GM18505 (cell line): ENCODE results near the gene MARVELD1.

Source experiments
- ATAC-seq: cut with Tn5 transposase; IDR thresholded peaks from one replicate; pipeline ENCODE4 v1.9.1; 2021; ENCODE audit not compliant: unreplicated experiment
- POLR2A ChIP-seq: IDR thresholded peaks from 4 replicates; pipeline ENCODE4 v1.6.1; 2011; ENCODE audit warnings: borderline replicate concordance; ENCODE audit not compliant: insufficient read depth, insufficient read length; ENCODE audit errors: extremely low read depth

Gene MARVELD1

DNA sequence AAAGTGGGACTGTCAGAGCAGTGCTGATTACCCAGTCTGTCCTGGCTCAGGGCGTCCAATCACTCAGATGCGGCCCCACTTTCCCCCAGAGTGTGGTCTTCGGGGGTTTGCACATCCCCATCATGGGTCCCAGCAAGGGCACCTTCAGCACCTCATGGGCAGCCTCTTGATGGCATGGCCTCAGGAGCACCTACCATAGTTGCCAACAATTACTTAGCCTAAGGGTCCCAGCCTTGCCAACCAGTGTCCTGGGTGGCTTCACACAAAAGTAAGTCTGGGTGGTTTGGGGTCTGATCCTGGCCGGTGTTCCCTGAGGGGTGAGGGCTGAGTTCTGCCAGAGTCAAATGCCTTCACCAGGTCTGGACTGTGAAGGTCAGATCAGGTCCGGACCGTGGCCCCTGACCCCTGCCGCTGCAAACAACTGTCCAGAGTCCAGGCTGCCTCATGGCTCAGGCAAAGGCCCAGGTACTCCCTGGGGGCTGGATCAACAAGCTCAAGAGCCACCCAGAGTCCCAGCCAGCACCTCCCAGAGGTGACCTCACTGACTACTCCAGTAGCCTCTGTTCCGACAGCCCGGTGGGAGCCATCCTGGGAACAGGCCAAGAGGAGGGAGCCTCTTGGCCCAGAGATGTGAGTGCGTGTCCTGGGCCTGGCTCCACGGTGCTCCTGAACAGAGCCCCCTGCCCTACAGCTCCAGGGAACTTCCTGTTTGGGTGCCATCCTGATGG is 6.2 kb upstream of the MARVELD1 start:
- no peak for ATAC-seq

DNA sequence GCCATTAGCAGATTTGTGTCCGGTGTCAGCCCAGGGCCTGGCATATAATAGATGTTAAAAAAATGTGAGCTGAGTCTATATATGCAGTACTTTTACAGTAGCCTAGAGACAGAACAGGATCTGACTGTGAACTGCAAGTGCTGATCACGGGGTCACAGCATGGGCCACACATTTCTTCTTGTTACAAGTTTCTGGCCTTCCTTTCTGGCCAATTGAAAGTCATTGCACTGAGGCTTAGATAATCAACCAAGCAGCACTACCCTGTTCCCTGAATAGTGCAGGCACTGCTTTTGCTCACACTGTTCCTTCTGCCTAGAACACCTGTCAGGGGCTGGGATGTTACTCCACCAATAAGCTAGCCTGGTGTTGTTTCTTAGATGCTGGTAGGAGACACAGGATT is 5.4 kb upstream of the MARVELD1 start:
- TF ChIP-seq POLR2A, result no peak
- ATAC-seq, result no peak

More for the DNA sequence above, 6.2 kb upstream of the MARVELD1 start:
- TF ChIP-seq POLR2A, result no peak

DNA sequence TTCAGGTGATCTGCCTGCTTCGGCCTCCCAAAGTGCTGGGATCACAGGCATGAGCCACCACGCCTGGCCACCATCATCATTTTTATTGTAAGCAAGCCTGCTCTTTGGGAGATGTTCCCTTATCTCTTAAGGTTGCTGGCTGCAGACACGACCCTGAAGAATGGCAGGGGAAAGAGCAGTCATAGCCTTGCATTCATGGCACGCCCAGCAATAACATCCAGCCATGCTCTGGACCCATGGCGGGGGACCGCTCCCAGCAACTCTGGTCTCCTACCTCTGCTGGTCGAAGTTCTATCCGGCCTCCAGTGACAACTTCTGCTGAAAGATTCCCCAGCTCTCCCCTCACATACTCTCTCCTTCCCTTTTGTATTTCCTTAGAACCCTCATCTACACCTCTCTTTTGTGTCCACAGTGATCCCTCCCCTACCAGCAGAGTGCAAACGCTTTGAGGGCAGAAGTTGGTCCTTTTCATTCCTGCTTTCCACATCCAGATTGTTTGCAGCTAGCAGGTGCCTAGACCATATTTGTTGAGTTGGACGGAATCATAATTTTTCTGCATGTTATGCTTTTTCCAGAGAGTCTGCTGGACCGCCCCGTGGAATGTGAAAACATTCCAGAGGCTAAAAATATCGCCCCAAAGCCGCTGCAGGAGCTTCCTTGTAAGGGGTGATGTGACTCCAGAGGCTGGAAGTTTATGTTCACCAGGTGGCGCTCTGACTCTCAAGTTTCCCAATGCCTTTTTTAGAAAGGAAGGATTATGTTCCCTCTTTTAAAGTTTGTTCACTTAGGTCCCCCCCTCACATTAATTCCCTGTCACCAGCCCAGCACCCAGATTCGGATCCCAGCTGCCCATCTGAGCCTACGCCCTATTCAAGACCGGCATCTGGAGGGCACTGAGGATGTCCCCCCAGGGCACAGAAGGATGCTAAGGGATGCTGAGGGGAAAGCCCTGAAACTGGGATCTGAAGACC is 4.3 kb upstream of the MARVELD1 start:
- TF ChIP-seq POLR2A, result no peak
- no peak for ATAC-seq

DNA sequence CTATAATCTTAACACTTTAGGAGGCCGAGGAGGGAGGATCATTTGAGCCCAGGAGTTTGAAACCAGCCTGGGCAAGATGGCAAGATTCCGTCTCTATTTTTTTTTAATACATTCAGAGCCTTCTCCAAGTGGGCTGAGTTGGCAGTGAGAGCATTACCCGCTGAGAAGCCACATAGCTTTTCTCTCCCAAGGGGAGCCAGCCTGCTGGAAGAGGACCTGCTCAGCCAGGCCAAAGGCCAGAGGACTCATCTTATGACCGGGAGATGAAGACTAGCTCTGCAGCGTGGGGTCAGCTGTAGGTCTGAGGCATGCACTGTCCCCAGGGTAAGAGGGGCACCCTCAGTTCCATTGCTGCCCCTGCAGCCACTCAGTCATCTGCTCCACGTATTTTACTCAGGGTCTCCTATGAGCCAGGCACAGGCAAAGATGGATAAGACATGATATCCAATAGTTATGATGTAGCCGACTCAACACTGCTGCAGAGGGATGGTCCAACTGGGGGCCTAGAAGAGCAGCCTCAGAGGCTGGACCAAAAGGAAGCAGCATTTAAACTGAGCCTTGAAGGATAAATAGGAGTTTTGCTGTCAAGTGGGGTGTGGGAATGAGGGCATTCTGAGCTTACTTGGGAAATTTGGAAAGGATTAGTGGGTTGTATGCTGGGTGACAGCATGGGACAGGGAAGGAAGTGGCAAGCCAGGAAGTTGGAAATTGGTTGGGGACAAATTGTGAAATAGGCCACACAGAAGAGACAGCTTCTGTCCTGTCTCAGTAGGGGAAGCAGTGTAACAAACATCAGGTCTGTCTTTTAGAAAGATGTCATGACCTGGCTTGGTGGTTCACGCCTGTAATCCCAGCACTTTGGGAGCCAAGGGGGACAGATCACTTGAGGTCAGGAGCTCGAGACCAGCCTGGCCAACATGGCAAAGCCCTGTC is 1.6 kb upstream of the MARVELD1 start:
- no peak for ATAC-seq
- no peak for TF ChIP-seq POLR2A

DNA sequence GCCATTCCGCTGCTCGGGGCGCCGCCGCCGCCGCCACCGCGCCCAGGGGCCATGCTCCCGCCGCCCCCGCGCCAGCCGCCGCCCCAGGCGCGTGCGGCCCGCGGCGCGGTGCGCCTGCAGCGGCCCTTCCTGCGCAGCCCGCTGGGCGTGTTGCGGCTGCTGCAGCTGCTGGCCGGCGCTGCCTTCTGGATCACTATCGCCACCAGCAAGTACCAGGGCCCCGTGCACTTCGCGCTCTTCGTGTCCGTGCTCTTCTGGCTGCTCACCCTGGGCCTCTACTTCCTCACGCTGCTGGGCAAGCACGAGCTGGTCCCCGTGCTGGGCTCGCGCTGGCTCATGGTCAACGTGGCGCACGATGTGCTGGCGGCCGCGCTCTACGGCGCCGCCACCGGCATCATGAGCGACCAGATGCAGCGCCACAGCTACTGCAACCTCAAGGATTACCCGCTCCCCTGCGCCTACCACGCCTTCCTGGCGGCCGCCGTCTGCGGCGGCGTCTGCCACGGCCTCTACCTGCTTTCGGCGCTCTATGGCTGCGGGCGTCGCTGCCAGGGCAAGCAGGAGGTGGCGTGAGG is 383 bp downstream of the MARVELD1 start:
- ATAC-seq, result peak; percentile 70
- no peak for TF ChIP-seq POLR2A

DNA sequence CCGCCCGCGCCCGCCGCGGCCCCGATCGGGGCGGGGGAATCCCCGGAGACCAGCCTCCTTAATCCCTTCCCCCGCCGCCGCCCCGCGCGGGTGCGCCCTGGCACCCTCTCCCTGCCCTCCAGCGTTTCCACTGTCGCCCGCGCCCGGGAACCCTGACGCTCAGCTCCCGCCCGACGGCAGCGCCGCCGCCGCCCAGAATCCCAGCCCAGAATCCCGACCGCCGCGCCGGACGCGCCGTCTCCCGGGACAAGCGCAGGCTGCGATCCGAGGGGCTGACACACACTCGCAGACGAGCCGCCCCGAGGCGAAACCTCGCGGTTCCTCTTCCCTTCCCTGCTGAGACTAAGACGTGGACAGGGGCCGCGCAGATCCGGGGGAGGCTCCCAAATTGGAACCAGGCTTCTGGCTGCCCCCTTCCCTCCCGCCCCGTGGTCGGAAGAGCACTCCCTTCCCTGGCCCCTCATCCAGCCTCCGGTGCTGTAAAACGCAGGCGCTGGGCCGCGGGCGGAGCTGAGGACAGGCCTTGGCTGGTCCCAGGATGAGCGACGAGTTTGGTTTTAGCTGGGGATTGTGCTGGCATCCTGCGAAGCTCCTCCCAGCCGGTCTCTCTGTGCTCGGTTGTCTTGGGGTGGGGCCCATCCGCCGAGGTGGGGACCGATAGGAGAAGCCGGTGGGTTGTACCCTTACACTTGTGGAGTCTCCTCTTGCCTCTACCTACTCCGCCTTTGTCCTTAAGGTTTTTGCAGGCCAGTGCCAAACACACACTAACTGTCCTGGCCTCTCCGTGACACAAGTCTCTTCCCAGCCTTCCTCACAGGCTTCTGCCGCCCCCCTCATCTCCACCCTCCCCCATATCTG is 1.1 kb downstream of the MARVELD1 start:
- TF ChIP-seq POLR2A, result no peak
- ATAC-seq, result peak; percentile 38

DNA sequence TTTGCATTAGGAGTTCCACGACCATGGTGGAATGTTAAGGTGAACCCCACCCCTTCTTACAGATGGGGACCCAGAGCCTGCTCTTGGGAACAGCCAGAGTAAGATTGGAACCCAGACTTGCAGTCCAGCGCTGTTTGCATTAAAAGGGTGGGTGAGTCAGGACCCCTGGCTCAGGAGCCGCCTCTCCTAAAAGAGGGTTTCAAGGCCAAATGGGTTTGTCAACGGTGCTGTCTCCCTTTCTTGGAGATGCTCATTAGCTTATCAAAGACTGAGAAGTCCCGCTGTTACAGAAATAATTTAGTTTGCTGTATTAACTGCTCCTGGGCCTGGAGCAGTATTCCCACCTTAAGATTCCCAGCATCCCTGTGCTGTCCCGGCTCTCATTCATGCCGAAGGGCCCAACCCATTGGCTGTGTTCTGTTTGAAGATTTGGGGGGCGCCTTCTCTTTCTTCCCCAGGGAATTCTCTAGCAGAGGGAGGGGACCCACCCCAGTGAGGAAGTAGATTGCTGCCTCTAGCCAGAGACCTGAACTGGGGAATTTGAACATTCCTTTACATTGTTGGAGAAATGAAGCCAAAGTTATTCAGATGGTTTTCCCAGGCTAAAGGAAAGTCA is 1.8 kb downstream of the MARVELD1 start:
- TF ChIP-seq POLR2A, result no peak
- ATAC-seq, result no peak

DNA sequence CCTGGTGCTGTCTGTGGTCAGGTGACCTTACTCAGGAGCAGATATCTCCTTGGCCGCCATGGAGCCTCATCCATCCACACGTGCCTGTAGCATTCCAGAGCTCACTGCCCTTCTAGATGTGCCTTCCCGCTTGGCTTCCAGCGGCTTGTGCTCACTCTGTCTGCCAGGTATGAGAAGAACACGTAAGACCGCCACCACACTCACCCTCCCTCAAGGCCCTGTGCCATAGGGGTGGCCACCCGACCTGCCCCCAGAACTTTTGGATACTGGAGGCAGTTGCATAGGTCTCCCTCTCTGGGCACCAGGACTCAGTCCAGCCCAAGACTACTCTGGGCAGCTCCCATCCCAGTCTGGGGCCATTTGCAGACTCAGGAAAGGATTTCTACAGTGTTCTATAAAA is 4.1 kb downstream of the MARVELD1 start:
- TF ChIP-seq POLR2A, result no peak
- no peak for ATAC-seq

DNA sequence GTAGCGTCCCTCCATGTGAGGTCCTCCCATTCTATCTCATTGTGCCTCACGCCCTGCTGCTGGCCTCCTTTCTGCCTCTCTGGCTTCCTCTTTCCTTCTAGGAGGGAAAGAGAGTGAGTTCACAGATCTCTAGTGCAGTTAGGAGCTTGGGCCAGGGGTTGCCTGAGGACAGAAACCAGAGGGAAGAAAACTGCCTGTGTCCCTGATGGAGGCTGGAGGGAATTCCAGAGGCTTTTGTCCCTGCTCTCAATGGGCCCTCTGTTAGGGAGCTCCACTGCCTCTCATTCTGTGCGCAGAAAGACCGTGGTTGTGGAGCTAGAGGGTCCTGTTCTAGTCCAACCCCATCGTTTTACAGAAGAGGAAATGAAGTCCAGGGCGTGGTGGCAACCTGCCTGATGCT is 4.6 kb downstream of the MARVELD1 start:
- no peak for TF ChIP-seq POLR2A
- no peak for ATAC-seq

DNA sequence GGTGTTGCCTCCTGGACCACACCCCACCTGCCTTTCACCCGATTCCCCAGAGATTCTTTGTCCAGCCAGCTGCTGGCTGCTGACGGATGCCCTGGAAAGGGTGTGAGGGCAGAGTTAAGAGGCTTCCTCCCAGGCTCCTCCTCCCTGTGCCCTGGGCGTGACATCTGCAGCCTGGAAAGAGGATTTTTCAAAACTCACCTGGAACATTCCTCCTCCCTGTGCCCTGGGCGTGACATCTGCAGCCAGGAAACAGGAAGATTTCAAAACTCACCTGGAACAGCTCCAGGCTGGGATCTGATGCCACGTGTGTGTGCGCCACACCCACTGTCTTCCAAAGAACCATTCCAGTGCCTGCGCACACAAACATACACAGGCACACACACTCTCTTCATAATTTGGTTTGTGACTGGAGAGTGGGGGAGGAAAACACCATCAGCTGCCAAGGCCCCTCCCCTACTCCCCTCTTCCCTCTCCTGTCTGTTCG is 5.2 kb downstream of the MARVELD1 start:
- ATAC-seq, result no peak
- no peak for TF ChIP-seq POLR2A

DNA sequence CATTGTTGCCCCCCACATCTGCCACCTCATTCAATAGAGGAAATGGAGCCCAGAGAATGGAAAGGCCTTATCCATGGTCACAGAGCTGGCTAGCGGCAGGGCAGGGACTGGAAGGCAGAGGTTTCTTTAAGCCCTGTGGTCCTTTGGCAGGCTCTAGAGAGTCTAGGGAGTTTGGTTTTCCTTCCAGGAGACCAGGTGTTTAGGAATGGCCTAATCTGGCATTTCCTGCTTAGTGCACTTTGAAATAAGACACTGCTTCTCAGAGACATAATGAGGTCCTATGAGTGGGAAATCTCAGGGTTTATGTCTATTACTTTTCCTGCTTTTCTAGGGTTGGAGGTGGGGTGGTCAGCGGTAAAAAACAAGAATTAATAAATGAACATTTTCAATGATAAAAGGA is 6.1 kb downstream of the MARVELD1 start:
- no peak for ATAC-seq
- no peak for TF ChIP-seq POLR2A

DNA sequence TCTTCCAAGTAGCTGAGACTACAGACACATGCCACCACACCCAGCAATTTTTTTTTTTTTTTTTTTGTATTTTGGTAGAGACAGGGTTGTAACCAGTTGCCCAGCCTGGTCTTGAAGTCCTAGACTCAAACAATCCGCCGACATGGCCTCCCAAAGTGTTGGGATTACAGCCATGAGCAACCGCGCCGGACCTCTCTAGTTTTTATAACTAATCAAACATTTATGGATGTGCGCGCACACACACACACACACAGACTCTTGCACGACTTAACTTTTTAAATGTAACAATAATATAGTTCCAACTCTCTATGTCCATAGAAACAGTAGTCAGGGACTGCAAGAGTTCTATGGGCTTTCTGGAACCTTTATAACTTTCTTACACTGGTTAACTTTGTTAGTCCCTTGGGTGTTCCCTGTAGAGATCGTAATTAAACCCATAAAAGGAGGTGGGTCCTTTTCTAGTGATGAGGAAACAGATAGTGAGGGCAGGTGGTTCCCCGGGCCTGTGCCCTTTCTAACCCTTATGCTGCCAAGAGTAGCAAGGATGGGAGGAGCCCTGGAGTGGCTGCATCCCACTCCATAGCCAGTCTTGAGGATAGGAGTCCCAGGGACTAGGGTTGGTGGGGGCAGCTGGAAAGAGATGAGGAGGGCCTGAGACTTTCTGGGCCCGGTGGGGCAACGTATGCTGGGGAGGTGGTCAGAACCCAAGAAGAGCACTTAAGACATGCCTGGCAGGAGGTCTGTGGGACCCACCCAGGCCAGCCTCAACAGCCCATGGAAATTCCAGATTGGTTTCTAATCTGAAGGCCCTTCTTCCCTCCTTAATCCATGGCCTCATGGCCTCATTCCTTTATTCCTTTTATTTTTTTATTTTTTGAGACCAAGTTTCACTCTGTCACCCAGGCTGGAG is 8.6 kb downstream of the MARVELD1 start:
- no peak for ATAC-seq
- TF ChIP-seq POLR2A, result no peak
